HG02840 (cell line): ENCODE results near the gene ARMC8.
A peak's percentile ranks its signal among the peaks of the same experiment; 100 is the strongest.
"Not testable (repeated sequence)": the region's sequence is repeated elsewhere in the genome, so short reads cannot be mapped to it uniquely, and the experiment has no call there.

ENCODE experiments used
- ATAC-seq: cut with Tn5 transposase; IDR thresholded peaks from one replicate; pipeline ENCODE4 v1.9.1; 2021; ENCODE audit warnings: mild to moderate bottlenecking, moderate library complexity, moderate number of reproducible peaks; ENCODE audit not compliant: unreplicated experiment, low FRiP score

Gene ARMC8

GRCh38 chr3:138187296-138188012, at the start of gene ARMC8:
Gene ARMC8, plus strand, starts transcription at chr3:138187301. Its CDS starts 254 bp downstream, at chr3:138187555.
- peak; percentile 58 for ATAC-seq

GRCh38 chr3:138137861-138138260, 49.2 kb upstream of the ARMC8 start:
- ATAC-seq = no peak

- ATAC-seq = no peak
These were observed 47.4 kb upstream of the ARMC8 start for GRCh38 chr3:138139691-138140090.

GRCh38 chr3:138140940-138141339, 46.2 kb upstream of the ARMC8 start:
- ATAC-seq = no peak

GRCh38 chr3:138142181-138142580, 44.9 kb upstream of the ARMC8 start:
- ATAC-seq = not testable (repeated sequence)

GRCh38 chr3:138148503-138148902, 38.6 kb upstream of the ARMC8 start:
- ATAC-seq = no peak

- ATAC-seq = no peak
These were observed 32.6 kb upstream of the ARMC8 start for GRCh38 chr3:138154534-138154933.

- ATAC-seq = no peak
These were observed 29.4 kb upstream of the ARMC8 start for GRCh38 chr3:138157743-138158142.

GRCh38 chr3:138165061-138165460, 22.0 kb upstream of the ARMC8 start:
- no peak for ATAC-seq

GRCh38 chr3:138172625-138173024, 14.5 kb upstream of the ARMC8 start:
- ATAC-seq = no peak

- ATAC-seq = no peak
These were observed 13.2 kb upstream of the ARMC8 start for GRCh38 chr3:138173769-138174420.

GRCh38 chr3:138174421-138175131, 12.5 kb upstream of the ARMC8 start, which contains the start of gene DBR1:
Gene DBR1, minus strand, starts transcription at chr3:138174921. Its CDS starts 126 bp downstream, at chr3:138174795.
- ATAC-seq = peak; percentile 93

GRCh38 chr3:138180375-138181029, 6.6 kb upstream of the ARMC8 start:
- no peak for ATAC-seq

GRCh38 chr3:138184994-138185393, 2.1 kb upstream of the ARMC8 start:
- no peak for ATAC-seq

- ATAC-seq = no peak
These were observed 880 bp upstream of the ARMC8 start for GRCh38 chr3:138186221-138186620.

- ATAC-seq = peak; percentile 95
These were observed 252 bp upstream of the ARMC8 start for GRCh38 chr3:138186803-138187295.

- no peak for ATAC-seq
These were observed 1.1 kb downstream of the ARMC8 start for GRCh38 chr3:138188013-138188730.

- ATAC-seq = no peak
These were observed 8.4 kb downstream of the ARMC8 start for GRCh38 chr3:138195481-138195880.

GRCh38 chr3:138196023-138196422, 8.9 kb downstream of the ARMC8 start:
- ATAC-seq = no peak

- ATAC-seq = no peak
These were observed 10.0 kb downstream of the ARMC8 start for GRCh38 chr3:138197058-138197457.
